KMS-11 (cell line): ENCODE results near the gene ACOXL.

Experiments
- H2AFZ ChIP-seq: fragments of 200-600 bp; sonication (generic); 2 replicates; pipeline ENCODE4 v1.6.1; 2016; ENCODE audit warnings: antibody characterized with exemption, mixed run types, low read depth
- H3K27ac ChIP-seq: fragments of 200-600 bp; sonication (generic); 2 replicates; pipeline ENCODE4 v1.6.1; 2016; ENCODE audit warnings: mild to moderate bottlenecking, mixed run types
- H3K27me3 ChIP-seq: fragments of 200-600 bp; sonication (generic); 2 replicates; pipeline ENCODE4 v1.6.1; 2017; ENCODE audit warnings: mild to moderate bottlenecking, low read depth, mixed run types, moderate library complexity; ENCODE audit not compliant: insufficient read depth
- H3K36me3 ChIP-seq: fragments of 200-600 bp; sonication (generic); 2 replicates; pipeline ENCODE4 v1.6.1; 2017; ENCODE audit warnings: mild to moderate bottlenecking, mixed run types; ENCODE audit not compliant: insufficient read depth
- H3K4me1 ChIP-seq: fragments of 200-600 bp; sonication (generic); 2 replicates; pipeline ENCODE4 v1.6.1; 2016; ENCODE audit warnings: mild to moderate bottlenecking, low read depth, mixed run types; ENCODE audit not compliant: poor library complexity, severe bottlenecking
- H3K4me2 ChIP-seq: fragments of 200-600 bp; sonication (generic); 2 replicates; pipeline ENCODE4 v1.7.0; 2016; ENCODE audit warnings: mild to moderate bottlenecking, mixed run types
- H3K4me3 ChIP-seq: fragments of 200-600 bp; sonication (generic); IDR thresholded peaks from 2 replicates; pipeline ENCODE4 v1.6.1; 2017; ENCODE audit warnings: low read depth, low read length, mixed read lengths; ENCODE audit not compliant: insufficient read depth
- H3K79me2 ChIP-seq: fragments of 200-600 bp; sonication (generic); 2 replicates; pipeline ENCODE4 v1.6.1; 2016; ENCODE audit warnings: low read depth, mixed run types; ENCODE audit not compliant: insufficient read depth
- H3K9ac ChIP-seq: fragments of 200-600 bp; sonication (generic); 2 replicates; pipeline ENCODE4 v1.6.1; 2016; ENCODE audit warnings: mild to moderate bottlenecking, mixed run types
- H4K20me1 ChIP-seq: fragments of 200-600 bp; sonication (generic); 2 replicates; pipeline ENCODE4 v1.6.1; 2016; ENCODE audit warnings: mild to moderate bottlenecking, mixed run types; ENCODE audit not compliant: insufficient read depth
- CTCF ChIP-seq: fragments of 200-600 bp; sonication (generic); conservative IDR thresholded peaks from 2 replicates; pipeline ENCODE4 v1.6.1; 2017; ENCODE audit warnings: low read depth, mild to moderate bottlenecking, antibody characterized with exemption, low read length, moderate library complexity, mixed read lengths

ACOXL gene

GRCh38 chr2:111017909-111018308 lies 285.5 kb downstream of the ACOXL start:
- Histone ChIP-seq H3K4me3 (no peak overlapping the region), H3K79me2 (no peaks in the 10 kb centered on the region), H3K36me3 (no peaks in the 10 kb centered on the region), H3K27ac (no peak overlapping the region), H3K4me1 (no peaks in the 10 kb centered on the region), H3K9ac (no peak overlapping the region), H4K20me1 (no peaks in the 10 kb centered on the region), H2AFZ (no peak overlapping the region), H3K27me3 (no peaks in the 10 kb centered on the region), H3K4me2 (no peak overlapping the region)
- TF ChIP-seq CTCF: no peak

- TF ChIP-seq CTCF: no peak
Measured at GRCh38 chr2:111019381-111019780, 287.0 kb downstream of the ACOXL start.

GRCh38 chr2:111022633-111023032 lies 290.3 kb downstream of the ACOXL start:
- Histone ChIP-seq H3K27me3 (no peaks in the 10 kb centered on the region), H3K36me3 (no peaks in the 10 kb centered on the region), H3K9ac (no peak overlapping the region), H3K79me2 (no peaks in the 10 kb centered on the region), H3K27ac (no peak overlapping the region), H3K4me3 (no peak overlapping the region), H2AFZ (no peak overlapping the region), H3K4me1 (no peaks in the 10 kb centered on the region), H3K4me2 (no peak overlapping the region), H4K20me1 (no peaks in the 10 kb centered on the region)
- TF ChIP-seq CTCF: no peak

More at GRCh38 chr2:111019381-111019780, 287.0 kb downstream of the ACOXL start:
- Histone ChIP-seq H3K36me3 (no peaks in the 10 kb centered on the region), H2AFZ (no peak overlapping the region), H4K20me1 (no peaks in the 10 kb centered on the region), H3K9ac (no peak overlapping the region), H3K27ac (no peak overlapping the region), H3K4me2 (no peak overlapping the region), H3K4me1 (no peaks in the 10 kb centered on the region), H3K79me2 (no peaks in the 10 kb centered on the region), H3K4me3 (no peak overlapping the region), H3K27me3 (no peaks in the 10 kb centered on the region)

- no peak for TF ChIP-seq CTCF
- H3K9ac ChIP-seq: no peak overlapping the region
- no peaks in the 10 kb centered on the region for H3K36me3 ChIP-seq
- H2AFZ ChIP-seq: no peak overlapping the region
- H3K4me3 ChIP-seq: no peak overlapping the region
- H3K79me2 ChIP-seq: no peaks in the 10 kb centered on the region
- H3K4me2 ChIP-seq: no peak overlapping the region
- no peaks in the 10 kb centered on the region for H4K20me1 ChIP-seq
- H3K27me3 ChIP-seq: no peaks in the 10 kb centered on the region
- H3K27ac ChIP-seq: no peak overlapping the region
- H3K4me1 ChIP-seq: no peaks in the 10 kb centered on the region
Measured at GRCh38 chr2:111024496-111024895, 292.1 kb downstream of the ACOXL start.

- no peak overlapping the region for H3K9ac ChIP-seq
Measured at GRCh38 chr2:111025288-111025687, 292.9 kb downstream of the ACOXL start.

More at GRCh38 chr2:111025288-111025687, 292.9 kb downstream of the ACOXL start:
- Histone ChIP-seq H3K4me3 (no peak overlapping the region), H3K4me1 (no peaks in the 10 kb centered on the region), H2AFZ (no peak overlapping the region), H3K4me2 (no peak overlapping the region), H3K79me2 (no peaks in the 10 kb centered on the region), H4K20me1 (no peaks in the 10 kb centered on the region), H3K27ac (no peak overlapping the region), H3K36me3 (no peaks in the 10 kb centered on the region), H3K27me3 (no peaks in the 10 kb centered on the region)
- no peak for TF ChIP-seq CTCF
